Measurements from ENCODE around the gene DCAF4L1.
A peak's percentile ranks its signal among the peaks of the same experiment; 100 is the strongest.

The DCAF4L1 gene

GRCh38 chr4:41981456-41981855 lies at the start of gene DCAF4L1:
Gene DCAF4L1, plus strand, starts transcription at chr4:41981756. Its CDS starts 37 bp downstream, at chr4:41981793.
- DNase-seq = no peak

GRCh38 chr4:41932988-41933387 lies 48.6 kb upstream of the DCAF4L1 start:
- no peak for DNase-seq

GRCh38 chr4:41933997-41934503 lies 47.5 kb upstream of the DCAF4L1 start:
- peak; percentile 11 for DNase-seq

GRCh38 chr4:41934514-41934900 lies 47.0 kb upstream of the DCAF4L1 start:
- no peak for DNase-seq

- peak; percentile 92 for DNase-seq
These were observed 46.5 kb upstream of the DCAF4L1 start, which contains the start of gene TMEM33 for GRCh38 chr4:41934901-41935651. Gene TMEM33, plus strand, starts transcription at chr4:41935429. Its CDS starts 56 bp downstream, at chr4:41935485.

- no peak for DNase-seq
These were observed 45.9 kb upstream of the DCAF4L1 start for GRCh38 chr4:41935652-41936021.

- DNase-seq = no peak
These were observed 42.4 kb upstream of the DCAF4L1 start for GRCh38 chr4:41939016-41939626.

GRCh38 chr4:41940834-41941233 lies 40.7 kb upstream of the DCAF4L1 start:
- DNase-seq = no peak

- DNase-seq = no peak
These were observed 38.0 kb upstream of the DCAF4L1 start for GRCh38 chr4:41943506-41943905.

GRCh38 chr4:41944089-41944488 lies 37.5 kb upstream of the DCAF4L1 start:
- no peak for DNase-seq

GRCh38 chr4:41949531-41949930 lies 32.0 kb upstream of the DCAF4L1 start:
- DNase-seq = no peak

GRCh38 chr4:41957634-41958033 lies 23.9 kb upstream of the DCAF4L1 start:
- peak; percentile 5 for DNase-seq

GRCh38 chr4:41963105-41963504 lies 18.5 kb upstream of the DCAF4L1 start:
- DNase-seq = no peak

- DNase-seq = no peak
These were observed 17.2 kb upstream of the DCAF4L1 start for GRCh38 chr4:41964401-41964800.

- DNase-seq = no peak
These were observed 14.2 kb upstream of the DCAF4L1 start for GRCh38 chr4:41967392-41967791.

GRCh38 chr4:41969671-41970070 lies 11.9 kb upstream of the DCAF4L1 start:
- DNase-seq = no peak

GRCh38 chr4:41975341-41975740 lies 6.2 kb upstream of the DCAF4L1 start:
- DNase-seq = no peak

GRCh38 chr4:41976775-41977516 lies 4.6 kb upstream of the DCAF4L1 start:
- peak; percentile 16 for DNase-seq

GRCh38 chr4:41977709-41978108 lies 3.8 kb upstream of the DCAF4L1 start:
- no peak for DNase-seq

- no peak for DNase-seq
These were observed 1.2 kb downstream of the DCAF4L1 start for GRCh38 chr4:41982716-41983115.

GRCh38 chr4:41985151-41985550 lies 3.6 kb downstream of the DCAF4L1 start:
- DNase-seq = no peak

GRCh38 chr4:41989994-41990364 lies 8.4 kb downstream of the DCAF4L1 start:
- no peak for DNase-seq

GRCh38 chr4:41990365-41991111 lies 9.0 kb downstream of the DCAF4L1 start, which contains the start of gene SLC30A9:
Gene SLC30A9, plus strand, starts transcription at chr4:41990530. Its CDS starts 122 bp downstream, at chr4:41990652.
- peak; percentile 69 for DNase-seq
